Activated CD8-positive, alpha-beta T cell treated with anti-CD3 and anti-CD28 coated beads, Interleukin-2, amount 10 ng/mL, durations not matched to agents 7 days and 5 days (primary cell): ENCODE data around the gene GGTA1. TPM values are rescaled to one million over a fixed set of nuclear protein-coding genes. Genes with fewer than 3 reads are reported as not detected.
A peak's percentile ranks its signal among the peaks of the same experiment; 100 is the strongest.

Experiments used
- ATAC-seq: fragments of 150-1000 bp; cut with Tn5 transposase; one replicate; pipeline ENCODE4 v1.10.0; 2021; ENCODE audit warnings: moderate library complexity
- CTCF ChIA-PET: fragments of 350-600 bp; sonication (Branson Sonifier 250); formaldehyde crosslinking; loops from one replicate; lab custom pipeline; 2021; ENCODE audit warnings: antibody characterized with exemption; lab: Charles Lee
- POLR2A ChIA-PET: fragments of 350-600 bp; sonication (Branson Sonifier 250); formaldehyde crosslinking; loops from one replicate; lab custom pipeline; 2021; ENCODE audit warnings: antibody characterized with exemption; lab: Charles Lee
- DNase-seq: peaks from one replicate; pipeline ENCODE4 v3.0.0-alpha.2; 2020
- H3K27ac Mint-ChIP-seq: one replicate; pipeline ENCODE4 v1.8.0; 2021; ENCODE audit warnings: mild to moderate bottlenecking, mixed read lengths
- H3K27me3 Mint-ChIP-seq: one replicate; pipeline ENCODE4 v1.8.0; 2021; ENCODE audit warnings: low read depth, mixed read lengths
- H3K36me3 Mint-ChIP-seq: one replicate; pipeline ENCODE4 v1.8.0; 2021; ENCODE audit warnings: low read depth, mixed read lengths
- H3K4me1 Mint-ChIP-seq: one replicate; pipeline ENCODE4 v1.8.0; 2021; ENCODE audit warnings: low read depth, mixed read lengths
- H3K4me3 Mint-ChIP-seq: one replicate; pipeline ENCODE4 v1.8.0; 2021; ENCODE audit warnings: mild to moderate bottlenecking, mixed read lengths
- H3K9me3 Mint-ChIP-seq: one replicate; pipeline ENCODE4 v1.8.0; 2022; ENCODE audit warnings: mixed read lengths; ENCODE audit not compliant: insufficient read depth
- total RNA-seq, 2 experiments: library from RNA; stranded (reverse); gene quantifications; one replicate each; pipeline ENCODE4 v1.2.3, GENCODE V29; 2021

Gene GGTA1
- total RNA-seq, 2 experiments from 2014 or later = not detected

- no peak for DNase-seq
- CTCF ChIA-PET = interaction anchor here (0.9 to 1.8 kb wide), 7 partner anchors 17 to 179 kb away, joined by 3 to 10 read pairs (median 4); no protein-coding TSS in a partner anchor
- Mint-ChIP-seq H3K27me3 (peaks cover 57% of the 10 kb centered on the region), H3K4me1 (peaks cover 23% of the 10 kb centered on the region), H3K36me3 (no peaks in the 10 kb centered on the region), H3K4me3 (peak overlapping the region; percentile 47), H3K9me3 (no peaks in the 10 kb centered on the region), H3K27ac (no peak overlapping the region)
- POLR2A ChIA-PET = no interaction called here
- peak; percentile 24 for ATAC-seq
Observed at GRCh38 chr9:121498487-121499176, 1.0 kb downstream of the GGTA1 start.

GRCh38 chr9:121498150-121498486, 1.5 kb downstream of the GGTA1 start:
- H3K4me1 Mint-ChIP-seq = peaks cover 18% of the 10 kb centered on the region
- H3K4me3 Mint-ChIP-seq = peak overlapping the region; percentile 47
- no peak overlapping the region for H3K27ac Mint-ChIP-seq
- ChIA-PET CTCF (interaction anchor here (0.7 to 1.8 kb wide), 12 partner anchors 17 to 220 kb away, joined by 3 to 10 read pairs (median 4); no protein-coding TSS in a partner anchor), POLR2A (no interaction called here)
- no peaks in the 10 kb centered on the region for H3K9me3 Mint-ChIP-seq
- H3K36me3 Mint-ChIP-seq = no peaks in the 10 kb centered on the region
- DNase-seq (peak; percentile 73), ATAC-seq (peak; percentile 83)
- H3K27me3 Mint-ChIP-seq = peaks cover 53% of the 10 kb centered on the region

GRCh38 chr9:121495976-121496375, 3.7 kb downstream of the GGTA1 start:
- Mint-ChIP-seq H3K4me3 (no peak overlapping the region), H3K27ac (no peak overlapping the region), H3K36me3 (no peaks in the 10 kb centered on the region), H3K9me3 (no peaks in the 10 kb centered on the region), H3K4me1 (peaks cover 17% of the 10 kb centered on the region), H3K27me3 (peaks cover 46% of the 10 kb centered on the region)
- no peak for ATAC-seq
- ChIA-PET CTCF (interaction anchor here (0.8 to 1.3 kb wide), 3 partner anchors 15 to 50 kb away, joined by 3 to 5 read pairs (median 4); no protein-coding TSS in a partner anchor), POLR2A (no interaction called here)
- no peak for DNase-seq

GRCh38 chr9:121494192-121494591, 5.5 kb downstream of the GGTA1 start:
- ChIA-PET POLR2A (no interaction called here), CTCF (interaction anchor here (0.7 kb wide), 1 partner anchor 56 kb away, joined by 3 read pairs; no protein-coding TSS in a partner anchor)
- ATAC-seq = no peak
- DNase-seq = no peak
- peaks cover 12% of the 10 kb centered on the region for H3K4me1 Mint-ChIP-seq
- no peaks in the 10 kb centered on the region for H3K36me3 Mint-ChIP-seq
- H3K9me3 Mint-ChIP-seq = no peaks in the 10 kb centered on the region
- no peak overlapping the region for H3K4me3 Mint-ChIP-seq
- no peak overlapping the region for H3K27ac Mint-ChIP-seq
- H3K27me3 Mint-ChIP-seq = peaks cover 37% of the 10 kb centered on the region

GRCh38 chr9:121491111-121491510, 8.5 kb downstream of the GGTA1 start:
- Mint-ChIP-seq H3K27ac (no peak overlapping the region), H3K36me3 (no peaks in the 10 kb centered on the region), H3K9me3 (no peaks in the 10 kb centered on the region), H3K4me3 (no peak overlapping the region), H3K4me1 (no peaks in the 10 kb centered on the region), H3K27me3 (peaks cover 12% of the 10 kb centered on the region)
- POLR2A ChIA-PET = no interaction called here
- no peak for DNase-seq
- ATAC-seq = no peak
- CTCF ChIA-PET = interaction anchor here (2.6 kb wide), 1 partner anchor 171 kb away, joined by 5 read pairs; no protein-coding TSS in a partner anchor

- no peak for DNase-seq
- no peak for ATAC-seq
- POLR2A ChIA-PET = interaction anchor here (0.8 kb wide), 1 partner anchor 38 kb away, joined by 3 read pairs; no protein-coding TSS in a partner anchor
- Mint-ChIP-seq H3K4me1 (peaks cover 2% of the 10 kb centered on the region), H3K9me3 (no peaks in the 10 kb centered on the region), H3K36me3 (no peaks in the 10 kb centered on the region), H3K4me3 (no peak overlapping the region), H3K27me3 (peaks cover 6% of the 10 kb centered on the region), H3K27ac (no peak overlapping the region)
- CTCF ChIA-PET = interaction anchor here (1.8 kb wide), 1 partner anchor 56 kb away, joined by 4 read pairs; no protein-coding TSS in a partner anchor
Observed at GRCh38 chr9:121489344-121489743, 10.3 kb downstream of the GGTA1 start.

- ChIA-PET POLR2A (no interaction called here), CTCF (interaction anchor here (1.7 kb wide), 1 partner anchor 23 kb away, joined by 4 read pairs; no protein-coding TSS in a partner anchor)
- no peak overlapping the region for H3K4me3 Mint-ChIP-seq
- DNase-seq (no peak), ATAC-seq (no peak)
- H3K4me1 Mint-ChIP-seq = peaks cover 2% of the 10 kb centered on the region
- no peak overlapping the region for H3K27ac Mint-ChIP-seq
- H3K36me3 Mint-ChIP-seq = no peaks in the 10 kb centered on the region
- no peaks in the 10 kb centered on the region for H3K9me3 Mint-ChIP-seq
- peaks cover 10% of the 10 kb centered on the region for H3K27me3 Mint-ChIP-seq
Observed at GRCh38 chr9:121486043-121486442, 13.6 kb downstream of the GGTA1 start.

GRCh38 chr9:121485623-121486022, 14.0 kb downstream of the GGTA1 start:
- no peaks in the 10 kb centered on the region for H3K9me3 Mint-ChIP-seq
- no peak overlapping the region for H3K27ac Mint-ChIP-seq
- ChIA-PET POLR2A (no interaction called here), CTCF (interaction anchor here (1.7 kb wide), 1 partner anchor 22 kb away, joined by 4 read pairs; no protein-coding TSS in a partner anchor)
- no peak for ATAC-seq
- no peaks in the 10 kb centered on the region for H3K36me3 Mint-ChIP-seq
- DNase-seq = no peak
- peaks cover 10% of the 10 kb centered on the region for H3K27me3 Mint-ChIP-seq
- H3K4me3 Mint-ChIP-seq = no peak overlapping the region
- peaks cover 2% of the 10 kb centered on the region for H3K4me1 Mint-ChIP-seq

GRCh38 chr9:121484651-121485446, 14.8 kb downstream of the GGTA1 start:
- ChIA-PET POLR2A (no interaction called here), CTCF (interaction anchor here (1.7 kb wide), 1 partner anchor 22 kb away, joined by 4 read pairs; no protein-coding TSS in a partner anchor)
- DNase-seq (no peak), ATAC-seq (no peak)
- Mint-ChIP-seq H3K27me3 (peaks cover 10% of the 10 kb centered on the region), H3K27ac (no peak overlapping the region), H3K36me3 (no peaks in the 10 kb centered on the region), H3K4me1 (peaks cover 2% of the 10 kb centered on the region), H3K9me3 (no peaks in the 10 kb centered on the region), H3K4me3 (no peak overlapping the region)

GRCh38 chr9:121483473-121484031, 16.1 kb downstream of the GGTA1 start:
- ChIA-PET POLR2A (no interaction called here), CTCF (no interaction called here)
- DNase-seq (no peak), ATAC-seq (no peak)
- peaks cover 8% of the 10 kb centered on the region for H3K27me3 Mint-ChIP-seq
- peaks cover 2% of the 10 kb centered on the region for H3K4me1 Mint-ChIP-seq
- no peak overlapping the region for H3K4me3 Mint-ChIP-seq
- no peak overlapping the region for H3K27ac Mint-ChIP-seq
- no peaks in the 10 kb centered on the region for H3K9me3 Mint-ChIP-seq
- no peaks in the 10 kb centered on the region for H3K36me3 Mint-ChIP-seq

- peaks cover 2% of the 10 kb centered on the region for H3K4me1 Mint-ChIP-seq
- H3K36me3 Mint-ChIP-seq = no peaks in the 10 kb centered on the region
- peaks cover 9% of the 10 kb centered on the region for H3K27me3 Mint-ChIP-seq
- DNase-seq = no peak
- no peak for ATAC-seq
- no peak overlapping the region for H3K27ac Mint-ChIP-seq
- no peaks in the 10 kb centered on the region for H3K9me3 Mint-ChIP-seq
- ChIA-PET POLR2A (no interaction called here), CTCF (no interaction called here)
- H3K4me3 Mint-ChIP-seq = no peak overlapping the region
Observed at GRCh38 chr9:121483049-121483448, 16.6 kb downstream of the GGTA1 start.
